OCI-LY1 (cell line): ENCODE results near the gene IPMK.

Source experiments
- H2AFZ ChIP-seq: fragments of 200-600 bp; sonication (generic), shearing (Covaris generic); 2 replicates; pipeline ENCODE4 v1.6.0; 2014; ENCODE audit warnings: antibody characterized with exemption, mild to moderate bottlenecking, low read length
- H3F3A ChIP-seq: fragments of 200-600 bp; sonication (generic), shearing (Covaris generic); 2 replicates; pipeline ENCODE4 v1.6.0; 2014; ENCODE audit warnings: mild to moderate bottlenecking, antibody characterized with exemption, low read length, moderate library complexity; ENCODE audit not compliant: insufficient read depth
- H3K27ac ChIP-seq: fragments of 200-600 bp; sonication (generic); 2 replicates; pipeline ENCODE4 v1.5.1; 2014; ENCODE audit warnings: low read length, mixed run types, mild to moderate bottlenecking, low read depth; ENCODE audit not compliant: poor library complexity, severe bottlenecking
- H3K27me3 ChIP-seq: fragments of 200-600 bp; sonication (generic); 2 replicates; pipeline ENCODE4 v1.6.0; 2014; ENCODE audit warnings: antibody characterized with exemption, mild to moderate bottlenecking, low read length, moderate library complexity; ENCODE audit not compliant: insufficient read depth
- H3K36me3 ChIP-seq: fragments of 200-600 bp; sonication (generic); 2 replicates; pipeline ENCODE4 v1.6.1; 2014; ENCODE audit warnings: mild to moderate bottlenecking, antibody characterized with exemption, low read length, moderate library complexity, mixed read lengths; ENCODE audit not compliant: insufficient read depth
- H3K4me1 ChIP-seq: fragments of 200-600 bp; sonication (generic); 2 replicates; pipeline ENCODE4 v1.5.1; 2014; ENCODE audit warnings: mild to moderate bottlenecking, low read length, moderate library complexity; ENCODE audit not compliant: insufficient read depth, severe bottlenecking
- H3K4me2 ChIP-seq: fragments of 200-600 bp; sonication (generic), shearing (Covaris generic); 2 replicates; pipeline ENCODE4 v1.6.1; 2014; ENCODE audit warnings: low read length
- H3K4me3 ChIP-seq: fragments of 200-600 bp; sonication (generic); 2 replicates; pipeline ENCODE4 v1.5.1; 2014; ENCODE audit warnings: low read length, low read depth, mild to moderate bottlenecking, mixed read lengths; ENCODE audit not compliant: poor library complexity, severe bottlenecking
- H3K79me2 ChIP-seq: fragments of 200-600 bp; shearing (Covaris generic); 2 replicates; pipeline ENCODE4 v1.6.1; 2016; ENCODE audit warnings: mixed run types, low read length, mixed read lengths; ENCODE audit not compliant: insufficient read depth
- H3K9ac ChIP-seq: fragments of 200-600 bp; sonication (generic), shearing (Covaris generic); 2 replicates; pipeline ENCODE4 v1.6.1; 2014; ENCODE audit warnings: mild to moderate bottlenecking, low read length, mixed read lengths
- H3K9me2 ChIP-seq: fragments of 200-600 bp; sonication (generic), shearing (Covaris generic); 2 replicates; pipeline ENCODE4 v1.6.1; 2014; ENCODE audit warnings: low read depth, mild to moderate bottlenecking, low read length, mixed read lengths
- H3K9me3 ChIP-seq: fragments of 200-600 bp; shearing (Covaris generic); 2 replicates; pipeline ENCODE4 v1.6.1; 2014; ENCODE audit warnings: low read length, mixed read lengths
- H4K20me1 ChIP-seq: fragments of 200-600 bp; sonication (generic), shearing (Covaris generic); 2 replicates; pipeline ENCODE4 v1.6.0; 2016; ENCODE audit warnings: mild to moderate bottlenecking, low read length; ENCODE audit not compliant: insufficient read depth
- EZH2 ChIP-seq: fragments of 200-600 bp; sonication (generic), shearing (Covaris generic); IDR thresholded peaks from 2 replicates; pipeline ENCODE4 v1.8.0; 2017; ENCODE audit warnings: borderline replicate concordance, mixed run types, mild to moderate bottlenecking, antibody characterized with exemption, low read length, moderate library complexity, mixed read lengths
- TF ChIP-seq, protein P1 (sequence below): fragments of 200-600 bp; sonication (generic), shearing (Covaris generic); IDR thresholded peaks from 2 replicates; pipeline ENCODE4 v1.5.1; 2017; ENCODE audit warnings: mild to moderate bottlenecking, antibody characterized with exemption, low read length, moderate library complexity, mixed read lengths

IPMK gene

DNA sequence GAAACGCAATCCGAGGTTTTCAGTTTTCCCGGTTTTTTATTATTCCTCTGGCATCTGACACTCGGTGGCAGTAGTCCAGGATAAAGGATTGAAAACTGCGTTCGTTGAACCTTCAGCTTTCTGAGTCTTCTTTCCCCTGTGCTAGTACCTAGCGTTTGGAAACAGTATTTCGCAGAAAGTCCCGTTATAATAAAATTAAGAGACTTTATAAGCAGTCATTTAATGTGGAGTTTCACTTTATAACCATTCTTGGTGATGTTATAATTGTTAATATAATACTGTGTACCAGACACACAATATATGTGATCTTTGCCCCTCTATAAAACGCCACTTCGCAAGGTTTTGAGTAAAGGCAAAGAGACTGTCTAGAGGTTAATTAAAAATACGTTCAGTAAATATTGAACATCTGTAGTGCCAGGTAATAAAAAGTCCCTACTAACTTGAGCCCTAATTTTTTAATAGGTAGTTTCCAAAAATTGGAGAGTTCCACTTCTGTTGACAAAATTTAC is 2.1 kb upstream of the IPMK start:
- no peak overlapping the region for H2AFZ ChIP-seq
- TF ChIP-seq EZH2 = no peak
- TF ChIP-seq, protein P1, sequence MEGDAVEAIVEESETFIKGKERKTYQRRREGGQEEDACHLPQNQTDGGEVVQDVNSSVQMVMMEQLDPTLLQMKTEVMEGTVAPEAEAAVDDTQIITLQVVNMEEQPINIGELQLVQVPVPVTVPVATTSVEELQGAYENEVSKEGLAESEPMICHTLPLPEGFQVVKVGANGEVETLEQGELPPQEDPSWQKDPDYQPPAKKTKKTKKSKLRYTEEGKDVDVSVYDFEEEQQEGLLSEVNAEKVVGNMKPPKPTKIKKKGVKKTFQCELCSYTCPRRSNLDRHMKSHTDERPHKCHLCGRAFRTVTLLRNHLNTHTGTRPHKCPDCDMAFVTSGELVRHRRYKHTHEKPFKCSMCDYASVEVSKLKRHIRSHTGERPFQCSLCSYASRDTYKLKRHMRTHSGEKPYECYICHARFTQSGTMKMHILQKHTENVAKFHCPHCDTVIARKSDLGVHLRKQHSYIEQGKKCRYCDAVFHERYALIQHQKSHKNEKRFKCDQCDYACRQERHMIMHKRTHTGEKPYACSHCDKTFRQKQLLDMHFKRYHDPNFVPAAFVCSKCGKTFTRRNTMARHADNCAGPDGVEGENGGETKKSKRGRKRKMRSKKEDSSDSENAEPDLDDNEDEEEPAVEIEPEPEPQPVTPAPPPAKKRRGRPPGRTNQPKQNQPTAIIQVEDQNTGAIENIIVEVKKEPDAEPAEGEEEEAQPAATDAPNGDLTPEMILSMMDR = no peak

DNA sequence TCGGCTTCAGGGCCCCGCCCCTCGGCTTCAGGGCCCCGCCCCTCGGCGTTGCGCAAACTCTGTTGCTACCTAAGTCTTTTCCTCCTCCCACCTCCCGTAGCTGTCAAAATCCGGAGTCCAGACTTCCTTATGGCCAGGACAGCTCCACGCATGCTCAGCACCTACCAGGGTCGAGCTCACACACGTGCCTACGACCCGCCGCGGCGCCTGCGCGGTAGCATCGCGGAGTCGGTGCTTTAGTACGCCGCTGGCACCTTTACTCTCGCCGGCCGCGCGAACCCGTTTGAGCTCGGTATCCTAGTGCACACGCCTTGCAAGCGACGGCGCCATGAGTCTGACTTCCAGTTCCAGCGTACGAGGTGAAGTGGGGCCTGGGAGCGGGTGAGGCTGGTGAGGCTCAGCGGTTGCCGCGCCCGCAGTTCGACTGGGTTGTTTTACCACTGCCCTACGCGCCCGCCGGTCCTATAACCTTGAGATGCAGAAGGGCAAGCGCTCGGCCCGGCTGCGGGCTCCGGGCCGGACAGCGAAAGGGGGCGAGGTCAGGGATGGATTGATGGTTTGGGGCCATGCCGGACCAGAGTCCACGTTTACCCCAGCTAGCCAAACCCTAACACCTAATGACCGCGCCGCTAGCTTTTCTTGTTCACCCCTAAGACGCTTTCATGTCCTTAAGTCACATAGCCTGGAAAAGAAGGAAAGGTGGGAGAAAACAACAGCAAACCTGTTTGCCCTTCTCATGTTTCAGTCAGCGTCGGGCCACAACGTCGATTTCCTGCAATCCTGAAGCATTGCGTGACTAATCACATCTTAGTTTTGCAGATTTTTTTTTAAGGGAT is 1.5 kb upstream of the IPMK start, which contains the start of gene CISD1:
Gene CISD1, plus strand, starts transcription at position 217 of the 836 bp plus-strand sequence. Its CDS starts 112 bp downstream, at position 329.
- H3K9ac ChIP-seq = peak within 1 kb of the TSS; percentile 87
- no peaks in the 10 kb centered on the region for H3K27me3 ChIP-seq
- H3K79me2 ChIP-seq = peaks cover 72% of the 10 kb centered on the region
- H3K4me1 ChIP-seq = peaks cover 33% of the 10 kb centered on the region
- H4K20me1 ChIP-seq = no peaks in the 10 kb centered on the region; the same call in 1 of the 2 replicates
- peak within 1 kb of the TSS; percentile 84 for H3K27ac ChIP-seq
- peaks cover 4% of the 10 kb centered on the region; the same call in 1 of the 2 replicates for H3K36me3 ChIP-seq
- H3K4me2 ChIP-seq = peak within 1 kb of the TSS; percentile 93
- H3K9me2 ChIP-seq = no peaks in the 10 kb centered on the region
- H3F3A ChIP-seq = no peaks in the 10 kb centered on the region; the same call in 1 of the 2 replicates
- H3K4me3 ChIP-seq = peak within 1 kb of the TSS; percentile 89
- TF ChIP-seq, protein P1 = no peak
- TF ChIP-seq EZH2 = no peak
- H3K9me3 ChIP-seq = no peaks in the 10 kb centered on the region
- H2AFZ ChIP-seq = peak within 1 kb of the TSS; percentile 52

More for the DNA sequence above, 2.1 kb upstream of the IPMK start:
- H3K36me3 ChIP-seq = peaks cover 4% of the 10 kb centered on the region; the same call in 1 of the 2 replicates
- H3F3A ChIP-seq = no peaks in the 10 kb centered on the region; the same call in 1 of the 2 replicates
- no peaks in the 10 kb centered on the region for H3K9me3 ChIP-seq
- peak overlapping the region; percentile 87 for H3K9ac ChIP-seq
- H4K20me1 ChIP-seq = no peaks in the 10 kb centered on the region
- H3K27ac ChIP-seq = peak overlapping the region; percentile 84
- H3K4me1 ChIP-seq = peaks cover 26% of the 10 kb centered on the region
- H3K27me3 ChIP-seq = no peaks in the 10 kb centered on the region
- H3K4me3 ChIP-seq = peak overlapping the region; percentile 89
- H3K79me2 ChIP-seq = peaks cover 72% of the 10 kb centered on the region
- H3K4me2 ChIP-seq = peak overlapping the region; percentile 73
- H3K9me2 ChIP-seq = no peaks in the 10 kb centered on the region

DNA sequence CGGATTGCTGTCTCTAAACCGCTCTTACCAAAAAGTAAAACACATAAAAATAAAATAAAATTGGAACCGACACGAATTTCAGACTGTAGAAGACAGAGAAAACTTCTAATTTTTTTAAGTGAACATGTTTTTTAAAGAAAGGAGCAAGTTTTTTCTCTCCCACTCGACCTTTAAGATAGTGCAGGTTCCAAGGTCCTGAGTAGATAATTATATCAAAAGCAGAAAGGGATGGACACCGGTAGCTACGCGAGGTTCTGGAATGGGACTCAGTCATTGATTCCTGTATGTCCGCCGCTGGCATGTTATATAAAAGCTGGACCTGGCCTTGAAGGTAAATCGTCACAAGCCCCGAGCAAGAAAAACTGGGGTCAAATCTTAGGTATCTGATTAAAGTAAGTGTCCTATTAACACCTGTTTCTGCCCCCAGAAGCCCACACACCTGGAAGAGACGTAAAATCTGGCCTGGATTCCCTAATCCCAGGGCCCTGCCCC is 806 bp upstream of the IPMK start:
- peak overlapping the region; percentile 89 for H3K4me3 ChIP-seq
- H3K79me2 ChIP-seq = peaks cover 74% of the 10 kb centered on the region
- peak overlapping the region; percentile 52 for H2AFZ ChIP-seq
- H3K4me1 ChIP-seq = peaks cover 35% of the 10 kb centered on the region
- peak overlapping the region; percentile 93 for H3K4me2 ChIP-seq
- H3F3A ChIP-seq = no peaks in the 10 kb centered on the region; the same call in 1 of the 2 replicates
- H3K9me3 ChIP-seq = no peaks in the 10 kb centered on the region
- peak overlapping the region; percentile 82 for H3K9ac ChIP-seq
- peak overlapping the region; percentile 81 for H3K27ac ChIP-seq
- peaks cover 4% of the 10 kb centered on the region; the same call in 1 of the 2 replicates for H3K36me3 ChIP-seq
- H4K20me1 ChIP-seq = no peaks in the 10 kb centered on the region; the same call in 1 of the 2 replicates
- H3K27me3 ChIP-seq = no peaks in the 10 kb centered on the region
- H3K9me2 ChIP-seq = no peaks in the 10 kb centered on the region
- TF ChIP-seq EZH2 = no peak
- TF ChIP-seq, protein P1 = no peak
